DOHH2 (cell line): ENCODE data around the gene NHERF2.

Experiments
- H3F3A ChIP-seq: fragments of 200-600 bp; sonication (generic), shearing (Covaris generic); 2 replicates; pipeline ENCODE4 v1.6.0; 2016; ENCODE audit warnings: antibody characterized with exemption, mild to moderate bottlenecking; ENCODE audit not compliant: control insufficient read depth, insufficient read depth
- H3K27ac ChIP-seq: fragments of 200-600 bp; sonication (generic); 2 replicates; pipeline ENCODE4 v1.5.1; 2014; ENCODE audit warnings: low read depth, mild to moderate bottlenecking, low read length, moderate library complexity
- H3K27me3 ChIP-seq: fragments of 200-600 bp; sonication (generic); 2 replicates; pipeline ENCODE4 v1.6.1; 2014; ENCODE audit warnings: mild to moderate bottlenecking, low read length, mixed read lengths; ENCODE audit not compliant: control insufficient read depth
- H3K36me3 ChIP-seq: fragments of 200-600 bp; sonication (generic); 2 replicates; pipeline ENCODE4 v1.6.1; 2014; ENCODE audit warnings: mild to moderate bottlenecking, low read length, moderate library complexity, mixed read lengths; ENCODE audit not compliant: control insufficient read depth
- H3K4me1 ChIP-seq: fragments of 200-600 bp; sonication (generic); 2 replicates; pipeline ENCODE4 v1.6.1; 2014; ENCODE audit warnings: mild to moderate bottlenecking, low read length, mixed read lengths; ENCODE audit not compliant: control insufficient read depth
- H3K4me2 ChIP-seq: fragments of 200-600 bp; sonication (generic); 2 replicates; pipeline ENCODE4 v1.6.0; 2014; ENCODE audit warnings: mild to moderate bottlenecking, low read length, moderate library complexity
- H3K4me3 ChIP-seq: fragments of 200-600 bp; sonication (generic); 2 replicates; pipeline ENCODE4 v1.5.1; 2014; ENCODE audit warnings: mild to moderate bottlenecking, low read length, mixed read lengths
- H3K79me2 ChIP-seq: fragments of 200-600 bp; sonication (generic); 2 replicates; pipeline ENCODE4 v1.6.1; 2014; ENCODE audit warnings: mild to moderate bottlenecking, low read length, mixed read lengths; ENCODE audit not compliant: control insufficient read depth
- H3K9me2 ChIP-seq: fragments of 200-600 bp; sonication (generic); replicated peaks from 2 replicates; pipeline ENCODE4 v1.6.1; 2014; ENCODE audit warnings: mild to moderate bottlenecking, low read length, mixed read lengths; ENCODE audit not compliant: control insufficient read depth
- H3K9me3 ChIP-seq: fragments of 200-600 bp; sonication (generic); 2 replicates; pipeline ENCODE4 v1.6.1; 2014; ENCODE audit warnings: antibody characterized with exemption, low read length, mixed read lengths; ENCODE audit not compliant: control insufficient read depth, insufficient read depth
- H4K20me1 ChIP-seq: fragments of 200-600 bp; sonication (generic); 2 replicates; pipeline ENCODE4 v1.6.0; 2014; ENCODE audit warnings: low read depth, mild to moderate bottlenecking, antibody characterized with exemption, low read length, moderate library complexity; ENCODE audit not compliant: control insufficient read depth, insufficient read depth
- CTCF ChIP-seq: fragments of 200-600 bp; sonication (generic); IDR thresholded peaks from one replicate; pipeline ENCODE4 v1.5.1; 2014; ENCODE audit warnings: antibody characterized with exemption, mild to moderate bottlenecking, low read depth, low read length; ENCODE audit not compliant: poor library complexity, severe bottlenecking
- EZH2phosphoT487 ChIP-seq: fragments of 200-600 bp; sonication (generic); IDR thresholded peaks from 2 replicates; pipeline ENCODE4 v1.6.1; 2017; ENCODE audit warnings: borderline replicate concordance, mild to moderate bottlenecking, antibody characterized with exemption, low read length, moderate library complexity, mixed read lengths

Gene NHERF2

GRCh38 chr16:2064368-2064945 is 37.8 kb downstream of the NHERF2 start:
- H3K4me2 ChIP-seq = no peak overlapping the region

GRCh38 chr16:2066139-2066538 is 39.4 kb downstream of the NHERF2 start:
- Histone ChIP-seq H3K36me3 (peaks cover 14% of the 10 kb centered on the region), H3K27me3 (no peaks in the 10 kb centered on the region), H3K4me1 (no peaks in the 10 kb centered on the region), H3F3A (no peaks in the 10 kb centered on the region), H3K9me2 (no peaks in the 10 kb centered on the region), H4K20me1 (no peaks in the 10 kb centered on the region), H3K9me3 (no peaks in the 10 kb centered on the region), H3K4me2 (no peak overlapping the region), H3K79me2 (no peaks in the 10 kb centered on the region), H3K4me3 (no peak overlapping the region), H3K27ac (no peak overlapping the region)
- TF ChIP-seq CTCF (no peak), EZH2phosphoT487 (no peak)

More at GRCh38 chr16:2064368-2064945, 37.8 kb downstream of the NHERF2 start:
- Histone ChIP-seq H3K36me3 (peaks cover 14% of the 10 kb centered on the region), H3K4me3 (no peak overlapping the region), H3K9me3 (no peaks in the 10 kb centered on the region), H3K79me2 (no peaks in the 10 kb centered on the region), H3K4me1 (no peaks in the 10 kb centered on the region), H3F3A (no peaks in the 10 kb centered on the region), H3K9me2 (no peaks in the 10 kb centered on the region), H4K20me1 (no peaks in the 10 kb centered on the region), H3K27ac (no peak overlapping the region), H3K27me3 (no peaks in the 10 kb centered on the region)
- TF ChIP-seq CTCF (no peak), EZH2phosphoT487 (no peak)

GRCh38 chr16:2070576-2071453 is 44.1 kb downstream of the NHERF2 start:
- H3K79me2 ChIP-seq = no peaks in the 10 kb centered on the region
- H3K36me3 ChIP-seq = peaks cover 6% of the 10 kb centered on the region
- H3K9me2 ChIP-seq = no peaks in the 10 kb centered on the region
- no peak overlapping the region for H3K4me2 ChIP-seq
- no peak overlapping the region for H3K27ac ChIP-seq
- no peaks in the 10 kb centered on the region for H3K9me3 ChIP-seq
- no peaks in the 10 kb centered on the region for H3K4me1 ChIP-seq
- H4K20me1 ChIP-seq = no peaks in the 10 kb centered on the region
- no peak overlapping the region for H3K4me3 ChIP-seq
- TF ChIP-seq CTCF (no peak), EZH2phosphoT487 (no peak)
- no peaks in the 10 kb centered on the region for H3K27me3 ChIP-seq
- H3F3A ChIP-seq = no peaks in the 10 kb centered on the region
